Measurements from ENCODE around the gene TMA16. TPM values are rescaled to one million over a fixed set of nuclear protein-coding genes. Genes with fewer than 3 reads are reported as not detected.

TMA16 gene
- total RNA-seq, 5 donors from 2014 or later (not counting 1 experiment from before 2014, with no cell fraction given) = 9.6 to 23.1 (median 19.7) TPM

GRCh38 chr4:163484906-163485305, 9.6 kb upstream of the TMA16 start:
- Histone ChIP-seq H3K27ac (ENCODE audit: low read length) (no peak overlapping the region), H3K4me1 (ENCODE audit: control insufficient read depth in 1 of 2, extremely low read depth in 1 of 2, insufficient read depth in 2 of 2, low read length in 2 of 2) (no peaks in the 10 kb centered on the region), H3K9me3 (no peaks in the 10 kb centered on the region), H3K27me3 (replicated peaks in 1 of 2; ENCODE audit: control insufficient read depth in 2 of 2, extremely low read depth in 1 of 2, insufficient read depth in 2 of 2, low read length in 1 of 2) (peaks cover 0 to 6% of the 10 kb centered on the region in 2 experiments), H3K4me3 (ENCODE audit: control insufficient read depth in 1 of 2, extremely low read depth in 1 of 2, low read length in 1 of 2) (no peak overlapping the region), H3K36me3 (ENCODE audit: control insufficient read depth in 2 of 2, extremely low read depth in 1 of 2, insufficient read depth in 1 of 2, low read length in 1 of 2) (no peaks in the 10 kb centered on the region)
- no peaks in the 10 kb centered on the region for H3K36me3 Mint-ChIP-seq
- ATAC-seq (replicated peaks in 1 of 4) = peak in 3 of 4 experiments; percentile 27 to 59 (median 56)
- H3K27me3 Mint-ChIP-seq = peaks cover 2 to 7% of the 10 kb centered on the region in 2 donors
- peak in 31 of 35 experiments; percentile 6 to 77 (median 45) for DNase-seq
- ChIA-PET CTCF (interaction anchor here (0.6 to 3.0 kb wide), 5 partner anchors 10 to 68 kb away, joined by 3 to 23 read pairs (median 4); partner anchors contain the start of gene TMA16 (in 1 of the 2)), POLR2A (no interaction called here)
- peaks cover 0 to 7% (median 0%) of the 10 kb centered on the region in 3 donors for H3K4me1 Mint-ChIP-seq
- WGBS (ENCODE audit: insufficient coverage) = 10% methylated on average over 3 of the region's 4 CpGs
- H3K27ac Mint-ChIP-seq = no peak overlapping the region
- no peaks in the 10 kb centered on the region for H3K9me3 Mint-ChIP-seq
- no peak overlapping the region for H3K4me3 Mint-ChIP-seq

GRCh38 chr4:163485589-163485988, 8.9 kb upstream of the TMA16 start:
- ATAC-seq (replicated peaks in 1 of 4) (no peak), DNase-seq (no peak)
- WGBS (ENCODE audit: insufficient coverage) = 75% methylated on average over 1 of the region's 2 CpGs
- Histone ChIP-seq H3K4me1 (ENCODE audit: control insufficient read depth in 1 of 2, extremely low read depth in 1 of 2, insufficient read depth in 2 of 2, low read length in 2 of 2) (no peaks in the 10 kb centered on the region), H3K9me3 (no peaks in the 10 kb centered on the region), H3K4me3 (ENCODE audit: control insufficient read depth in 1 of 2, extremely low read depth in 1 of 2, low read length in 1 of 2) (no peak overlapping the region), H3K27ac (ENCODE audit: low read length) (no peak overlapping the region), H3K36me3 (ENCODE audit: control insufficient read depth in 2 of 2, extremely low read depth in 1 of 2, insufficient read depth in 1 of 2, low read length in 1 of 2) (no peaks in the 10 kb centered on the region), H3K27me3 (replicated peaks in 1 of 2; ENCODE audit: control insufficient read depth in 2 of 2, extremely low read depth in 1 of 2, insufficient read depth in 2 of 2, low read length in 1 of 2) (peaks cover 0 to 6% of the 10 kb centered on the region in 2 experiments)
- H3K27me3 Mint-ChIP-seq = peaks cover 2 to 9% of the 10 kb centered on the region in 2 donors
- no peaks in the 10 kb centered on the region for H3K9me3 Mint-ChIP-seq
- ChIA-PET POLR2A (no interaction called here), CTCF (interaction anchor here (1.0 to 3.0 kb wide), 8 partner anchors 9 to 65 kb away, joined by 3 to 23 read pairs (median 4); partner anchors contain the start of gene TMA16 (in 1 of the 2))
- H3K4me3 Mint-ChIP-seq = no peak overlapping the region
- H3K4me1 Mint-ChIP-seq = peaks cover 0 to 7% (median 0%) of the 10 kb centered on the region in 3 donors
- no peaks in the 10 kb centered on the region for H3K36me3 Mint-ChIP-seq
- H3K27ac Mint-ChIP-seq = no peak overlapping the region

GRCh38 chr4:163486321-163486720, 8.2 kb upstream of the TMA16 start:
- Mint-ChIP-seq H3K27ac (no peak overlapping the region), H3K27me3 (peaks cover 3 to 7% of the 10 kb centered on the region in 2 donors), H3K36me3 (no peaks in the 10 kb centered on the region), H3K9me3 (no peaks in the 10 kb centered on the region), H3K4me3 (no peak overlapping the region), H3K4me1 (peaks cover 0 to 7% (median 0%) of the 10 kb centered on the region in 3 donors)
- ATAC-seq (replicated peaks in 1 of 4) = no peak
- ChIA-PET POLR2A (no interaction called here), CTCF (interaction anchor here (0.7 to 3.0 kb wide), 9 partner anchors 8 to 64 kb away, joined by 3 to 23 read pairs (median 4); partner anchors contain the start of gene TMA16 (in 1 of the 2))
- no CpG with 5 or more reads among the region's 1 CpG for WGBS (ENCODE audit: insufficient coverage)
- H3K4me3 ChIP-seq (ENCODE audit: control insufficient read depth in 1 of 2, extremely low read depth in 1 of 2, low read length in 1 of 2) = no peak overlapping the region
- H3K9me3 ChIP-seq = no peaks in the 10 kb centered on the region
- H3K36me3 ChIP-seq (ENCODE audit: control insufficient read depth in 2 of 2, extremely low read depth in 1 of 2, insufficient read depth in 1 of 2, low read length in 1 of 2) = no peaks in the 10 kb centered on the region
- H3K4me1 ChIP-seq (ENCODE audit: control insufficient read depth in 1 of 2, extremely low read depth in 1 of 2, insufficient read depth in 2 of 2, low read length in 2 of 2) = no peaks in the 10 kb centered on the region
- no peak for DNase-seq
- H3K27me3 ChIP-seq (replicated peaks in 1 of 2; ENCODE audit: control insufficient read depth in 2 of 2, extremely low read depth in 1 of 2, insufficient read depth in 2 of 2, low read length in 1 of 2) = peaks cover 0 to 6% of the 10 kb centered on the region in 2 experiments
- no peak overlapping the region for H3K27ac ChIP-seq (ENCODE audit: low read length)

- no peak overlapping the region for H3K27ac ChIP-seq (ENCODE audit: low read length)
- ChIA-PET POLR2A (no interaction called here), CTCF (no interaction called here)
- no peaks in the 10 kb centered on the region for H3K36me3 ChIP-seq (ENCODE audit: control insufficient read depth in 2 of 2, extremely low read depth in 1 of 2, insufficient read depth in 1 of 2, low read length in 1 of 2)
- H3K9me3 Mint-ChIP-seq = no peaks in the 10 kb centered on the region
- H3K4me1 Mint-ChIP-seq = peaks cover 3 to 17% (median 9%) of the 10 kb centered on the region in 3 donors
- peaks cover 0 to 9% of the 10 kb centered on the region in 2 experiments for H3K4me1 ChIP-seq (ENCODE audit: control insufficient read depth in 1 of 2, extremely low read depth in 1 of 2, insufficient read depth in 2 of 2, low read length in 2 of 2)
- H3K36me3 Mint-ChIP-seq = no peaks in the 10 kb centered on the region
- no peak overlapping the region for H3K4me3 ChIP-seq (ENCODE audit: control insufficient read depth in 1 of 2, extremely low read depth in 1 of 2, low read length in 1 of 2)
- no CpG with 5 or more reads among the region's 1 CpG for WGBS (ENCODE audit: insufficient coverage)
- peaks cover 3 to 5% of the 10 kb centered on the region in 2 donors for H3K27me3 Mint-ChIP-seq
- DNase-seq (no peak), ATAC-seq (replicated peaks in 1 of 4) (no peak)
- H3K27ac Mint-ChIP-seq = no peak overlapping the region
- no peak overlapping the region for H3K4me3 Mint-ChIP-seq
- H3K9me3 ChIP-seq = no peaks in the 10 kb centered on the region
- peaks cover 0 to 6% of the 10 kb centered on the region in 2 experiments for H3K27me3 ChIP-seq (replicated peaks in 1 of 2; ENCODE audit: control insufficient read depth in 2 of 2, extremely low read depth in 1 of 2, insufficient read depth in 2 of 2, low read length in 1 of 2)
These were observed 4.6 kb upstream of the TMA16 start for GRCh38 chr4:163489929-163490328.

- Histone ChIP-seq H3K27me3 (replicated peaks in 1 of 2; ENCODE audit: control insufficient read depth in 2 of 2, extremely low read depth in 1 of 2, insufficient read depth in 2 of 2, low read length in 1 of 2) (no peaks in the 10 kb centered on the region), H3K4me1 (ENCODE audit: control insufficient read depth in 1 of 2, extremely low read depth in 1 of 2, insufficient read depth in 2 of 2, low read length in 2 of 2) (peaks cover 9 to 15% of the 10 kb centered on the region in 2 experiments), H3K4me3 (ENCODE audit: control insufficient read depth in 1 of 2, extremely low read depth in 1 of 2, low read length in 1 of 2) (no peak overlapping the region), H3K27ac (ENCODE audit: low read length) (no peak overlapping the region), H3K36me3 (ENCODE audit: control insufficient read depth in 2 of 2, extremely low read depth in 1 of 2, insufficient read depth in 1 of 2, low read length in 1 of 2) (no peaks in the 10 kb centered on the region), H3K9me3 (no peaks in the 10 kb centered on the region)
- Mint-ChIP-seq H3K9me3 (no peaks in the 10 kb centered on the region), H3K36me3 (peaks cover 5% of the 10 kb centered on the region), H3K27ac (peak overlapping the region; percentile 13 to 64), H3K4me3 (peak overlapping the region; percentile 96 to 99 (median 96)), H3K4me1 (peaks cover 25 to 41% (median 35%) of the 10 kb centered on the region in 3 donors), H3K27me3 (peaks cover 3% of the 10 kb centered on the region in 2 donors)
- no peak for ATAC-seq (replicated peaks in 1 of 4)
- no CpG with 5 or more reads among the region's 6 CpGs for WGBS (ENCODE audit: insufficient coverage)
- ChIA-PET POLR2A (no interaction called here), CTCF (interaction anchor here in 1 of 2 donors (2.9 kb wide), 1 partner anchor 56 kb away, joined by 39 read pairs; no protein-coding TSS in a partner anchor)
- no peak for DNase-seq
These were observed 1.5 kb upstream of the TMA16 start for GRCh38 chr4:163492951-163493504.

GRCh38 chr4:163493643-163494359, 689 bp upstream of the TMA16 start:
- ChIA-PET POLR2A (interaction anchor here (0.6 to 1.0 kb wide), 2 partner anchors 57 to 170 kb away, joined by 3 to 8 read pairs; no protein-coding TSS in a partner anchor), CTCF (interaction anchor here (0.6 to 2.9 kb wide), 5 partner anchors 8 to 72 kb away, joined by 3 to 39 read pairs (median 5); no protein-coding TSS in a partner anchor)
- Histone ChIP-seq H3K27me3 (replicated peaks in 1 of 2; ENCODE audit: control insufficient read depth in 2 of 2, extremely low read depth in 1 of 2, insufficient read depth in 2 of 2, low read length in 1 of 2) (no peaks in the 10 kb centered on the region), H3K4me1 (ENCODE audit: control insufficient read depth in 1 of 2, extremely low read depth in 1 of 2, insufficient read depth in 2 of 2, low read length in 2 of 2) (peaks cover 9 to 15% of the 10 kb centered on the region in 2 experiments), H3K27ac (ENCODE audit: low read length) (peak overlapping the region; percentile 56), H3K4me3 (ENCODE audit: control insufficient read depth in 1 of 2, extremely low read depth in 1 of 2, low read length in 1 of 2) (peak overlapping the region; percentile 76 to 97), H3K9me3 (no peaks in the 10 kb centered on the region), H3K36me3 (ENCODE audit: control insufficient read depth in 2 of 2, extremely low read depth in 1 of 2, insufficient read depth in 1 of 2, low read length in 1 of 2) (no peaks in the 10 kb centered on the region)
- Mint-ChIP-seq H3K36me3 (peaks cover 5% of the 10 kb centered on the region), H3K4me3 (peak overlapping the region; percentile 96 to 99 (median 96)), H3K27ac (peak overlapping the region; percentile 95 to 96), H3K4me1 (peaks cover 27 to 40% (median 35%) of the 10 kb centered on the region in 3 donors), H3K9me3 (no peaks in the 10 kb centered on the region), H3K27me3 (peaks cover 3% of the 10 kb centered on the region in 2 donors)
- ATAC-seq (replicated peaks in 1 of 4) (peak; percentile 24 to 46 (median 40)), DNase-seq (peak in 1 of 35 experiments; percentile 21)
- WGBS (ENCODE audit: insufficient coverage) = 12% methylated on average over 13 of the region's 28 CpGs
